HCEC 1CT (cell line): ENCODE data around the gene CXXC4.

ENCODE experiments used
- DNase-seq: peaks from one replicate; pipeline ENCODE4 v3.0.0-alpha.2; 2017

The CXXC4 gene

DNA sequence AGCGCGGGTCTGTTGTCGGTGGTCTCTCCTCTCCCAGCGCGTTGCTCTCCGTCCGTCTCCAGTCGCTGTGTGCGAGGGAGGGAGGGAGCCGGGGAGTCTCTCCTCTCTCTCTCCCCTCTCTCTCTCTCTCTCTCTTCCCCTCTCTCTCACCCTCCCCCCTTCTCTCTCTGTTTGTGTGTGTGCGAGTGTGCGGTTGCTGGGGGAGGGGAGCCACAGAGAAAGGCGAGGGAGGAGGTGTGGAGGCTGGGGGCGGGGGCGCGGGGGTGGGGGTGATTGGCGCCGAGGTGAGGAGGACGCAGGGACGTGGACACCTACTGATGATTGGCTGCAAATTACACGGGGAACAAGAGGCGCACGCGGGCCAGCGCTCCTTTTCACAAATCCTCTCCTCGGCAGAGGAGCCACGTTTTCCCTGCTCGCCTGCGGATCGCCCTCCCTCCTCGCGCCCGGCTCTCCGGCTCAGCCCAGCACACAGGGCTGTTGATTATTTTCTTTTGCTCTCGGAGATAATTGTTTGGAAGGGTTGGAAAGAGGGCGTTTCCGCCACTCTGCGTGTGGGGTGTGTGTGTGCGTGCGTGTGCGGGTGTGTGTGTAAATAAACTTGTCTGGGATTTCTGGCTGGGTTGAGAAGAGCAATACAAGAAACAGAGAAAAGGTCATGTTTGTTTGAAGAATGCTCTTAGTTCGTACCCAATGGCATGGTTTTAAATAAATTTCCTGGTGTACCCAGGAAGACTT lies at the start of gene CXXC4:
Gene CXXC4, minus strand, starts transcription at position 73 of the 738 bp plus-strand sequence. CDS start 3,092 bp downstream, outside the sequence.
- peak; percentile 4 for DNase-seq

DNA sequence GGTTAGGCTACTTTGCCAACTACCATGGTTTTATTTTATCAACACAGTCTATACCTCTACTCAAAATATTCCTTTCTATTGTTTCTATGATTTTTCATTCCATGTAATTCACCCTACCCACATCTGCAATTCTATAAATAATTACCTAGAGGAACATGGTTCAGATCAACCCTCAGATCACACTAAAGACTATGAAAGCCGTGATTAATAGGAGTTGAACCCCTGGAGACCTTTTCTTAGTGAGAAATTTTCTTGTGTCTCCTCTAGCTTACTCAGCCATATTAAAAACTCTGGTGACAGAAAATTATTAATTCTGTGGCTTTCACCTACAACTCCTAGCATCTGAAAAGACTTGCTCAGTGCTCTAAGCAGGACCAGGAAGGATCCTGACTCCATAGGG lies 38.5 kb upstream of the CXXC4 start:
- DNase-seq: no peak

- no peak for DNase-seq
These were observed 38.0 kb upstream of the CXXC4 start for GRCh38 chr4:104532677-104533076.

- DNase-seq: no peak
These were observed 36.7 kb upstream of the CXXC4 start for GRCh38 chr4:104531390-104531789.

DNA sequence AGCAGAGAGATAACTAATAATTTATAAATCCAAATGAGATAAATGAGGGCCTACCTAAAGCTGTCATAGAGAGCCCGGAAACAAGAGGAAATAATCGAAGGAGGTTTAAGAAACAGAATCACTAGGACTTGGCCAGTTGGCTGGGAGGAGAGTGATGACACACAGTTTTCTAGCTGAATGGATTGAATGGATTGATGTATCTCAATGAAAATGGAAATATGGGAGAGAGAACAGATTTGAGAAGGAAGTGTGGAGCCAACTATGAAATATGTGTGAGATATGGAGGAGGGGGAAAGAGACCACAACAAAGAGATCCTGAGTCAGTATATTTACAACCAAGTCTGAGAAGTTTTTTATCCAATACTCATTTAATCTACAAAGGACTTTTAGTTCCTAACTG lies 35.7 kb upstream of the CXXC4 start:
- no peak for DNase-seq

DNA sequence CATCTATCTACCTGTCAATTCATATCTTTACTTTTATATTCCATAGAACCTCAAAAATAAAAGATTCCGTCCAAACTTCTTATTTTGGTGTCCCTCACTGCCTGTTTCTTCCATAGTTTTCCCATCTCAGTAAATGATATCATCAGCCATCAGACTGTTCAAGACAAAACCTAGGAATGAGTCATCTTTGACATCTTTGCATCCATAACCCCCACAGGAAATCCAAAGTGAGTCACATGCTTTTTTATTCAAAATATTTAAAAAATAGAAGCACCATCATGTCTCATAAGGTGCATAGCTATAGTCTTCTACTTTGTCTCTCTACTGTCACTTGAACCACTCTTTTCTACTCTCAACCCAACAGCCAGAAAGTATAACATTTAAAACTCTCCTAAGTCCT lies 29.9 kb upstream of the CXXC4 start:
- no peak for DNase-seq

- DNase-seq: no peak
These were observed 29.3 kb upstream of the CXXC4 start for GRCh38 chr4:104524026-104524425.

GRCh38 chr4:104519588-104519987 lies 24.9 kb upstream of the CXXC4 start:
- DNase-seq: no peak

DNA sequence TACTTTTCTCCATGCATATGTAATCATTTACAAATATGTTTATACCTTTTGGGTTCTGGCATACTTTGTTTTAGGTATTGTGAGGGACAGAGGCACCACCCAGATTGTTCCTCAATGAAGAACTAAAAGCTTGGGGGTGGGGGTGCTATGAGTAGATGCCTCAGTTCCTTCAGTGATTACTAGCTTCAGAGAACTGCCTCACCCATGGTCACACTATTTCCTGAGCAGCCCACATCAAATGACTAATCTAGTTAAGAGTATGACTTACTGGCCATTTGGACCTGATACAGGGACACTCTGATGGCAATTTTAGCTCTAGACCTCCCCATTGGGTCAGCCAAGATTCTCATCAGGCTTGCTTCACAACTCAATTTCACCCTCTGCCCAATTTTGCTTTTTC lies 22.2 kb upstream of the CXXC4 start:
- no peak for DNase-seq

- DNase-seq: no peak
These were observed 13.5 kb upstream of the CXXC4 start for GRCh38 chr4:104508224-104508623.

DNA sequence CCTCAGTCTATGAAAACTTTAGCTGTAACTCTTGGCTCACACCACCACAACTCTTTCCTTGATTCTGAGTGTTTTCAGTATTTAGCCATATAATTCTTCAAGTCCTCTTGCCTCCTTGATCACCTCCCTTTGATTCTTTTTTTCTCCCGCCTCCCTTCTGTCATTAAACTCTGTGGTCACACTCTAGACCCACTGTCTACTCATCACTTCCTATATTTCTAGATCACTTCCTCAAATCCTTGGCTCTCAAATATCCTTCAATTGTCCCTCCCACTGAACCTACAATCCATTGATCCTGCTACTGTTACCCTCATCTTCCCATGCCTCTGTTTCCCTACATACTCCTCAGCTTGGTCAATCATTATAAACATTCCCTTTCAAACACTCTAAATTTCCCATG lies 12.4 kb upstream of the CXXC4 start:
- DNase-seq: no peak

DNA sequence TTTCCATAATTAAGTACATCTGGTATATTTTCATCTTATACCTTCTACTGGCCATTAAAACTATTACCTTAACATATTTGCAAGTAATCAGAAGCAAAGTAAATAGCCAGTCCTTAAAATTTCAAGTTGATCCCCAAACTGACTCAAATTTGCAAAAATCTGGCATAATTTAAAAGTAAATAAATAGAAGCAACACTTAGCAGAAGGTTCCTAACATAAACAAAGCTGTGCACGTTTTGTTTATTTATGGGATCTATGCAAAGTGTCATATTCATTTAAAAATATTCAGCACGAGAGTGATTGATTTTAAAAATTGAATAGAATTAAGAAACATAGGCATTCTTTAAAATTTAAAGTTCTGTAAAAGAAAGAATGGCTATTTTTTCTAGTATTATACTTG lies 9.8 kb upstream of the CXXC4 start:
- no peak for DNase-seq

DNA sequence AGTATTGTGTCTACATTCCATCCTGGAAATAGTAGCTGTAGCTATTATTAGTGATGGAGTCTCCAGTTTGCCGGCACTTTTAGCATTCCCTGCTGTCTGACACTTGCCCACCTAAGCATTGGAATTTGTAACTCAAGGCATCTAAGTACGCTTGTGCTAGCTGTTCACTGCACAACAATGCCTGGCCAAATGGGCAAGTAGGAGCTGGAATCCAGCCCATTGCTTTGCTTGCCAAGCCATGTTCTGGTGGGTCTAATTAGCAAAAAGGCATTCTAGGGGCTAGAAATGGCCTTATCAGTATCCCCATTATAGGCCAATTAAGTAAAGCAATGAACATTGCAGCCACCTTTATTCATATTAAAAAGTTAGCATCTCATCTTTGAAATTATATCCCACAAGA lies 7.8 kb upstream of the CXXC4 start:
- no peak for DNase-seq

DNA sequence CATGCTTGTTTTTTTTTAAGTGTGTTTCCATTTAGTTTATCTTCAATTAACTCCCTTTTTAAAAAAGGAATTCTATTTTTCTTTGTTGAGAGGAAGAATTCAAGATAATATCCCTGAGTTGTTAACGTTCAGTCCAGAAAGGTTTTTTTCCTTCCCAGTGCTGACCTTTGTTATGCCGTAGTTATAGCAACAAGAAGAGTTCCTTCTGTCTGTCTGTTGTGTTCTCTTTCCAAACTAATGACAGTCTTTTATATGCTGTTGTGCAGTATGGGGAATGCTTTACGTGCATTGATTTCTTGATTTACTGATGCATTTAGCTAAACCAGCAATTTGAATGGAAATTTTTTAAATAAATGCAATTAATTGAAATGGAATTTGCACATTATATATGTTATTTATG lies 6.6 kb upstream of the CXXC4 start:
- no peak for DNase-seq

- DNase-seq: no peak
These were observed 5.7 kb upstream of the CXXC4 start for GRCh38 chr4:104500442-104500841.

DNA sequence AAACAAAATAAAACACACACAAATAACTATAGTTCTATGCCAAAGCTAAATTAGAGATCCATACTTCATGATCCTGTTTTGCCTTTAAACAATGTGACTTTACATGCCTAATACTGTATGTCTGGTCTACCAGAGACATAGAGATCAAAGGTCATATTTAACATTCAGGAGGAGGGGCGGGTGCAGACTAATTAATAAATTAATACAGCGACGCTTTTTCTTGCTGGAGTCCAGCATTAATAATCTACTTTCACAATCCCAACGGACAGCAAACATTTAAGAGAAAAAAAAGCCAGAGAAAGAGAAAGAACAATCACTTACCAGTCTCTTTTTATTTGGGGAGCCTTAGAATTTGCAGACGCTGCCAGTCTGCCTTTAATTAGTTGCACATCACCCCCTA lies 509 bp downstream of the CXXC4 start:
- no peak for DNase-seq

DNA sequence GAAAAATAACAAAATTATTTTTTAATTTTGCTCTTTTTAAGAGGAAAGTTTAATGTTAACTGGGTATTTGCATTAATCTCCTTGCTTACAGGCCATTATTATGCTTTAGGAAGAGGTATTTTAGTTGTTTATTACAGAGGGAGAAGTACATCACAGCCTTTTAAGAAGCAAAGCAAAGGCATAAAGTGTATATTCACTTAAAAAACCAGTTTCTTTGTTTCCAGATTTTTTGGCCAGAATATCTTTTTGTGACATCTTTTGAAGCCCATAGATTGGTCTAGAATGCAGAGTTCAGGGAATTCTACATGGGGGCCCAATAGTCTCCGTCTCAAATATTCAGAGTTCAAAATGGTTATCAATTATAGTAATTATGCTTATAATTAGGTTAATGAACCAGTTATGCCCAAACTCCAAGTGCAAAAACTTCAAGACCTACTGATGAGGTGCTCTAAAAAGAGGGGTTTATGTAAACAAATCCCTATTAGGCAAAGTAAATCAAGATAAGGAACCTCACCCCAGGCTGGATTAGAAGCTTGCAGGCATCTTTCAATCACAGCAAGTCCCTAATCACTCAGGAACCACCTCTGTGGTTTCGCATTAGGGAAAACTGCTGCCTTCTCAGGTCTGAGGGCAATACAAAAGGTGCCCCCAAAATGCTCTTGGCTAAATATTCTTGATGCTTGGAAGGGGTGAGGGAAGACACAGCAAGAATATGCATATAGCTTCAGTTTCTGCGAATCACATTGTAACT lies 1.4 kb downstream of the CXXC4 start:
- no peak for DNase-seq

GRCh38 chr4:104492183-104492771 lies 2.4 kb downstream of the CXXC4 start:
- no peak for DNase-seq

GRCh38 chr4:104491481-104492182 lies 3.1 kb downstream of the CXXC4 start:
- DNase-seq: no peak

DNA sequence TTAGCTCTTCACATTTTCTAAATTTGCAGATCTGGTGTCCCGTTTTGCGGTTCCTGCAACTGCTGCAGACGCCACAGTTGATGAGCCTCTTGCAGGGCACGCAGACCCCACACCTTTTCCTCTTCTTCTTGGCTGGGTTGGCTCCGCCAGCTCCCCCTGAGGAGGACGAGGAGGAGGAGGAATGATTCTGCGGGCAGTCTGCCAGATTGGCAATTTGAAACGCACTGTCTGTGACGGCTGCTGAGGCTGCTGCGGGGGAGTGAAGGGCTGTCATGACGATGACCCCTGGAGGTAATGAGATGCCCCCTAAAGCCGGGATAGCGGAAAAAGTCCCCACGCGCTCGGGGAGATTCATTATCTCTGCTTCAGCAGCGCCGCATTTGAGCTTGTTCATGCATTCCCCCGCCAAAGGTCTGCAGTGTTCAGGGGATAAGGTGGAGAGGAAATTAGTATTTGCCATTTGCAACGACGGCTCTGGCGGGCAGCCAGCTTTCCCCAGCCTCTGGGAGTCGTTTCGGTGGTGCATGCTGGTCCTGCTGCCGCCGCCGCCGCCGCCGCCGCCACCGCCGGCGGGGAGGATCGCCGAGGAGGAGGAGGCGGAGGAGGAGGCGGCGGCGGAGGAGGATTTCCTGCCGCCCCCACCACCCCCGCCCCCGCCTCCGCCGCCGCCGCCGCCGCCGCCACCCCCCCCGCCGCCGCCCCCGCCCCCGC lies 3.8 kb downstream of the CXXC4 start:
- DNase-seq: no peak

DNA sequence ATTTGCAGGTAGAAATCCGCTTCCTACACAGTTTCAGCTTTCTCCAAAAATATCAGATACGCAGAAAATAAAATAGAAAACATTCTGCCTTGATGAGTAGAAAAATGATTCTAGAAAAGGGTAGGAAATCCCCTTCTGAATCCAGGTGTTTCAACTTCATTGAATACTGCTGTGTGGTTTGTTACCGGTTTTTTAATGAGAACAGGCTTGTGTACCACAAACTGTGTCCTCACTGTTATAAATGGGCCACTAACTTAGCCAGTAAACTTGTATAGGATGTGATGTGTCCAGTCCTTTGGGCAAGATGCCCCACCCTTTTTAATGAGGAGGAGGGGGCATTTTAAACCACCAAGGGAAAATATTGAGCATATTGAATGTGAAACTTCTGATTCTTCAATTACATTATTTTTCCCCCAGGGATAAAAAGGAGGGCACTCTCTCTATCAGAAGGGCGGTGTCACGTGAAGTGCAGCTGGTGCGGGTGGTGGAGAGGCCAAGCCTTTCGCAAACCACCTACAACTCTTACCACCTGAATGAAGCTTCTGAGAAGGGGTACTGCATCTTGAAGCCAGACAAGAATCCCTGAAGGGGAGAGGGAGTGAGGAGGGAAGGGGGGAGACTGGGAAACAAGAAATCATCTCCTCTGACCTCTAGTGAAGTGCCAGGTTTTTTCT lies 4.5 kb downstream of the CXXC4 start:
- no peak for DNase-seq

DNA sequence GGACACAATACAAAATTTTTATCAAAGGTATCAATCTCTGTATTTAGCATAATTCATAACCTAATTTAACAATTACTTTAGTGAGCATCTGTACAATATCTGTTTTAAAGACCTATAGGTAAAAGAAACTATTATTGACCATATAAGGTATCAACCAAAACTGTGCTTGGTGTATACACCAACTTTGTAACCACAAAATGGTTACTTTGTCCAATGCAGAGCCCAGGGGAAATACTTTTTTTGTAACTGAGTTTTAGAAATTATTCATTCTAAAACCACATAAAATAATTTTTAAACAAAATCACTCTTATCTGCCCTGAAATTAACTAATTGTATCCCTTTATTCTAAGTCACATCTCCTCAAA lies 5.0 kb downstream of the CXXC4 start:
- DNase-seq: no peak
